Cortex of kidney (tissue), 1 donor: ENCODE results near the gene TCF4.

Source experiments
- DNase-seq: peaks from one replicate; lab custom pipeline; 2025; lab: John Stamatoyannopoulos, UW

TCF4 gene

GRCh38 chr18:55588111-55588869 is at the start of gene TCF4:
Gene TCF4, minus strand, starts transcription at chr18:55588192. Its CDS starts 1,076 bp downstream, at chr18:55587116.
- DNase-seq = no peak

- no peak for DNase-seq
These were observed 49.2 kb upstream of the TCF4 start for GRCh38 chr18:55637204-55637603.

GRCh38 chr18:55635439-55635838 is 47.4 kb upstream of the TCF4 start:
- no peak for DNase-seq

GRCh38 chr18:55634545-55634944 is 46.6 kb upstream of the TCF4 start:
- no peak for DNase-seq

GRCh38 chr18:55633032-55633431 is 45.0 kb upstream of the TCF4 start:
- no peak for DNase-seq

DNA sequence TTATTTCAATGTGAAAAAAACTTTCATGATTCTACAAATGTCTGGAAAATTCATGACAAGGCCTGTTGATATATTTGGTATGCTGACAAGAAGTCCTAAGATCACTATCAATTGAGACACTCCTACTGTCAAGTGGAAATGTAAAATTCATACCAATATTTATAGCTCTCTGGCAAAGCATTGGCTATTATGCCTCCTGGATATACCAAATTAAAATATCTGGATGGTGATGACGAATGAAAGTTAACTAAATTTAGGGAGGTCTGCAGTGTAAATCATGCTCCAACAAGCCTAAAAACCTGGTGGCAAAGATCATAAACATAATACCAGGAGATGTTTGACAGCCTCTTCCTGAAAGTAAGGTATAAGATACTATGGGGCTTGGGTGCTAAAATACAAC is 41.1 kb upstream of the TCF4 start:
- no peak for DNase-seq

- DNase-seq = no peak
These were observed 39.0 kb upstream of the TCF4 start for GRCh38 chr18:55627007-55627406.

DNA sequence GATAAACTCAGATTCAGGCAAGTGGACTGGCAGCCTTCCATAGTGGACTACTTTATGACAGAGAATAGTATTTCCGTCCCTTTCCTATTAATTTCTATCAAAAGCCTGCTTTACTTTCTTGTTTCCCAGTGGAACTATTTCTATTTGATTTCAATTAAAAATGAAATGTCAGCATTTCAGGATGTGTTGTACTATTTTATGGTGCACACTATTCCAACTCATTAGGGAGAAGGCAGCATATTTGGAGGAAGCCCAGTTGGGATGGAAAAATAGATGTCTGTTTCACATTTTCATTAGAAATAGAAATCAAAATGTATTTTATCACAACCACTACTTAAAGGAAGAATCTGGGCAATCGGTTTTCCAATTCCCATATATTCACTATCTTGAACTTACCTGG is 37.9 kb upstream of the TCF4 start:
- DNase-seq = no peak

DNA sequence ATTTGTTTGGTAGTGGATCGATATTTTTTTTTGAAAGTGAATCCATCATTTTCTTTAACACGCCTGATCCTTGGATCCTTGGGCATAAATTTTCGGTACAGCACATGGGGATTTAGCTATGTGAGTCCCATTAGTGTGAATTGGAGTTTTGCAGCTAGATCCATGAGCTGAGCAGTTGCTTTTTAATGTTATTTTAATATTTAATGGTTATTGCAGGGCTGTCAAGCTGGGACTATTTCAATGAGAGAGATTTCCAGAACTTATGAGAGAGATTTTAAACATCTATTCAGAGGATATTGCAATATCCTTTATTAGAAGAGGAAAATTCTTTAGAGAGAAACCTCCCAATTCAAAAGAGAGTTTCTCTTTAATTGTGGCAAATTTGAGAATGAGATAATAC is 35.6 kb upstream of the TCF4 start:
- no peak for DNase-seq

- no peak for DNase-seq
These were observed 22.5 kb upstream of the TCF4 start for GRCh38 chr18:55610506-55610905.

DNA sequence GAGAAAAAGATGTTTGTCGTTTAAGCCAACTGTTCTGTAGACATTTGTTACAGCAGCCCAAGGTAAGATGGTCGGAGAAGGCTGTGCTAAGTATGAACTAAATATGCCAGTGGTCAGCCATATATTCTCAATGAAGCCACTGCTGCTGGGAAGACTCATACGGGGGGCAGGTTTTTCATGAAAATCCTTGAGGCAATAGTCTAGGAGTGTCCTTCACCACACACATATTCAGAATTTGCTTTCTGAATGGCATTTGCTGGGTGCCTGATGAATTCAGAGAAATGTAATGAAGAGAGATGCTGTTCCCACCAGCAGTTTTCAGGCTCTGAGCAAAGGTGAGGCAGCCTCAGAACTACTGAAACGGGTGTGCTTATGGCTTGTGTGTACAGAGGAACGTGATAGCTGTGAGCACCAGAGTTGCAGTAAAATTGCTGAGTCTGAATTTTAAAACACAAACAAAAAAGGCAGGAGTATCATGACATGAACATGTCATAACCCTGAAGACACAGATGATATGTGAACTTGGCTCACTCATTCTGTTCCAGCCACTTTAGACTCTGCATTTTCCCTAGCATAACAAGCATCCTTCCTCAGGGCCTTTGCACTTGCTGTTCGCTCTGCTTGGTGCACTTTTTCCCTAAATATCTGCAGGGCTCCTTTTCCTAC is 21.3 kb upstream of the TCF4 start:
- DNase-seq = no peak

- no peak for DNase-seq
These were observed 20.5 kb upstream of the TCF4 start for GRCh38 chr18:55608497-55608896.

GRCh38 chr18:55607773-55608172 is 19.8 kb upstream of the TCF4 start:
- DNase-seq = no peak

- DNase-seq = no peak
These were observed 17.8 kb upstream of the TCF4 start for GRCh38 chr18:55605733-55606338.

- DNase-seq = no peak
These were observed 15.8 kb upstream of the TCF4 start for GRCh38 chr18:55603775-55604174.

DNA sequence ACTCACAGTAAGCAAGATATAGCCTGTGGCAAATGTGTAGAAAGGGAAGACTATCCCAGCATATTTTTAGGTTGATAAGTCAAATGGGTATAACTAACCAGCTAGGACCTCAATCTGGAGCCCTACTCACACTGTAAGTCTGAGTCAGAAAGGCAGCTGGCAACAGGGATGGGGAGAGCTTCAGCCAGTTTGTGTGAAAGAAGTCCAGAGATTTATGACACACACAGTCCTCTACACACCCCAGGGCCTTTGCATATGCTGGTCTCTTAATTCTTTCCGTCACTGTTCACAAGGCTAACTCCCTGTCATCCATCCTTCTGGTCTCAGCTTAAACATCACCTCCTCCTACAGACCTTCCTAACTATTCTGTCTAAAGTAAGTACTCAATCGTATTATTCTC is 5.9 kb upstream of the TCF4 start:
- DNase-seq = no peak

DNA sequence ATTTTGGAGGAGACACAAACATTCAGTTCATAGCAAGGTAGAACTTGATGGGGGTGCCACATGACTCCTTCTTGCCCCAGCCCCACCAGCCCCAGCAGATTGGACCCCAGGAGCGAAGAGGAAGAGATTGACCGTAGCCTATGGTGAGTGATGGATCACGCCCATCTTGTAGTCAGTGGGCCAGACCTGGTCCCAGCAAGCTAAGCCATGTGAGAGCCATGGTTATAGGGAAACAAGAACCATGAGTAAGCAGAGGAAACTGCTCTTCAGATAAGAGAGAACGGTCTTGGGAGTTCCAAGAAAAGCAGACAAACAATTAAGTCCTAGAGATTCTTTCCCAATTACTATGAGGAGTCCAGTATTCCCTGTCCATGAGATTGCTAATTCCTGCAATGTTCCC is 4.6 kb upstream of the TCF4 start:
- DNase-seq = no peak

DNA sequence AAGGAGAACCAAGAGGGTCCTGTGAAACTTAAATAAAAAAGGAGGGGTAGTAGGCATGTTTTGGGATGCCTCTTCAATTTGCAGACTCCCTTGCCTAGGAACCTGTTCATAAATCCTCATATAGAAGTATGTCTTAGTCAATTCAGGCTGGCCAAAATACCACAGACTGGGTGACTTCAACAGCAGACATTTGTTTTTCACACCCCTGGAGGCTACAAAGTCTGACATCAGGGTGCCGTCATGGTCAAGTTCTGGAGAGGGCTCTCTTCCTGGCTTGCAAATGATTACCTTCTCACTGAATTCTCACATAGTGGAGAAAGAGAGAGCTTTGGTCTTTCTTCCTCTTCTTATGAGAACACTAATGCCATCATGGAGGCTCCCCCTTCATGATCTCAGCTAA is 4.1 kb upstream of the TCF4 start:
- no peak for DNase-seq

DNA sequence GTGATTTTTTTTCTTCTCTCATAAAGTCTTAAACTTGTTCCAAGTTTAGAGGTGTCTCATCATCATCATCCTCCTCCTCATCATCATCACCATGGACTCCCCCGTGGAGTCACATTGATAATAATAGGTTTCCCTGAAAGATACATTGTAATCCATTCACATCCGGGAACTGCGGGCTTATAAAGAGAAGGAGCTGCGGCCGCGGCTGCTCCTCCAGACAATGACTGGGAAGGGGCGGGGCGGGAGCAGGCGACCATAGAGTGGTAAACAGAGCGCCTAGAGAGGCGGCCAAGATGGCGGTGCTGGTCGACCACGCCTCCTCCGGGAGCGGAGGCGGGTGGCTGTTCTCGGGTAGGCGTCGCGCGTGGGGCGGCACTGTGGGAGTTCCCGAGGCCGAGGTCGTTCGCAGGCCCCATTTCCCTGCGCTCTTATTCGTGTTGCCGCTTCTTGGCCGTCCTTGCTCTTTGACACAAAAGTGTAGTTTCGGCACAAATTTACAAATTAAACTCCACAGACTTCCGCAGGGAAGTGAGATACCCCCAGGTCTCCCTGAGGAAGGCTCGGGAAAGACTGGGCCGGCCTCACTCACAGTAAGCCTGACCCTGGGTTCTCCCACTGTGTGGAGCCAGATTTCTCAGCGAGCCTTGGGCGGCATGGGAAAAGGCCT is 1.8 kb upstream of the TCF4 start:
- no peak for DNase-seq

GRCh38 chr18:55588870-55589595 is 1.0 kb upstream of the TCF4 start:
- no peak for DNase-seq

GRCh38 chr18:55587418-55588110 is 428 bp downstream of the TCF4 start:
- no peak for DNase-seq
